Esophagus (tissue), 2 donors: ENCODE results near the gene TSPYL1. TPM values are rescaled to one million over a fixed set of nuclear protein-coding genes. Genes with fewer than 3 reads are reported as not detected.
A peak's percentile ranks its signal among the peaks of the same experiment; 100 is the strongest.

Source experiments
- H3K27ac ChIP-seq, 2 donors: one replicate each; pipeline ENCODE4 v1.5.1; 2013; ENCODE audit warnings: low read depth in 2 of 2, mild to moderate bottlenecking in 2 of 2, inconsistent platforms in 1 of 2, low read length in 1 of 2, moderate library complexity in 1 of 2
- H3K27me3 ChIP-seq, 2 donors: one replicate each; pipeline ENCODE4 v1.6.1; 2013; ENCODE audit warnings: low read length in 2 of 2, control low read depth in 1 of 2, mild to moderate bottlenecking in 1 of 2; ENCODE audit not compliant: insufficient read depth in 2 of 2, control insufficient read depth in 1 of 2
- H3K36me3 ChIP-seq, 2 donors: one replicate each; pipeline ENCODE4 v1.6.1; 2013; ENCODE audit warnings: low read length in 1 of 2; ENCODE audit not compliant: control insufficient read depth in 2 of 2, insufficient read depth in 2 of 2
- H3K4me1 ChIP-seq, 2 donors: one replicate each; pipeline ENCODE4 v1.6.1; 2013; ENCODE audit warnings: low read length in 1 of 2; ENCODE audit not compliant: control insufficient read depth in 2 of 2, insufficient read depth in 2 of 2
- H3K4me3 ChIP-seq, 2 donors: one replicate each; pipeline ENCODE4 v1.5.1; 2013; ENCODE audit warnings: low read length in 2 of 2, mild to moderate bottlenecking in 2 of 2, low read depth in 1 of 2, moderate library complexity in 1 of 2
- H3K9me3 ChIP-seq, 2 donors: one replicate each; pipeline ENCODE4 v1.6.1; 2013; ENCODE audit warnings: mild to moderate bottlenecking in 2 of 2, low read depth in 1 of 2, low read length in 1 of 2, moderate library complexity in 1 of 2; ENCODE audit not compliant: control insufficient read depth in 2 of 2, insufficient read depth in 1 of 2
- WGBS, 2 donors: extraction: QIAGEN DNeasy Blood & Tissue Kit; methylation state at CpG; one replicate each; pipeline ENCODE4 v1.1.7; 2013; 5-methylcytosine and 5-hydroxymethylcytosine counted together
- polyA plus RNA-seq, 2 donors: library from polyadenylated mRNA; stranded (reverse); fragments of 200-250 nt; gene quantifications; one replicate each; pipeline ENCODE4 v1.2.3, GENCODE V29; 2013
- donor health status: healthy with polysubstance abuse.
- donor health status: Bipolar disorder and iron deficiency.

TSPYL1 gene
- polyA plus RNA-seq, 2 donors, result 11.9 to 24.3 TPM

DNA sequence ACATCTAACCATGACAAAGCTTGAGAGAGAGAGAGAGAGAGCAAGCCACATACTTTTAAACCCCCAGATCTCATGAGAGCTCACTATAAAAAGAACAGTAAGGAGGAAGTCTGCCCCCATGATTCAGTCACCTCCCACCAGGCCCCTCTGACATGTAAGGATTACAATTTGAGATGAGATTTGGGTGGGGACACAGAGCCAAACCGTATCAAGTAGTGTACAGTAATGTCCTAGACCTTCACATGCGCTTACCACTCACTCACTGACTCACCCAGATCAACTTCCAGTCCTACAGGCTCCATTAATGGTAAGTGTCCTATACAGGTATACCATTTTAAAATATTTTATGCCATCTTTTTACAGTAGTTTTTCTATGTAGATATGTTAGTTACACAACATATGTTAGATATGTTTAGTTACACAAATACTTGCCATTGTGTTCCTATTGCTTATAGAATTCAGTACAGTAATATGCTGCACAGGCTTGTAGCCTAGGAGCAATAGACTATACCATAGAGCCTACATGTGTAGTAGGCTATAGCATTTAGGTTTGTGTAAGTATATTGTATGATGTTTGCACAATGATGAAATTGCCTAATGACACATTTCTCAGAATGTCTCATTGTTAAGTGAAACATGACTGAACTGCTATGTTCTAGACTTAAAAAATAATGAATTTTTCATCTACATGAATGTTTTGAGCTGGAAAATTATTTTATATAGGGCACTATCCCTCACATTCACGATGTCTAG is 11.7 kb downstream of the TSPYL1 start:
- Histone ChIP-seq H3K27ac (peak overlapping the region in 1 of 2 donors; percentile 30), H3K4me1 (peaks cover 2 to 13% of the 10 kb centered on the region in 2 donors), H3K4me3 (no peak overlapping the region), H3K9me3 (no peaks in the 10 kb centered on the region), H3K27me3 (no peaks in the 10 kb centered on the region), H3K36me3 (peaks cover 0 to 3% of the 10 kb centered on the region in 2 donors)
- 44 to 51% methylated on average over 3 of the region's 3 CpGs for WGBS, 2 donors

DNA sequence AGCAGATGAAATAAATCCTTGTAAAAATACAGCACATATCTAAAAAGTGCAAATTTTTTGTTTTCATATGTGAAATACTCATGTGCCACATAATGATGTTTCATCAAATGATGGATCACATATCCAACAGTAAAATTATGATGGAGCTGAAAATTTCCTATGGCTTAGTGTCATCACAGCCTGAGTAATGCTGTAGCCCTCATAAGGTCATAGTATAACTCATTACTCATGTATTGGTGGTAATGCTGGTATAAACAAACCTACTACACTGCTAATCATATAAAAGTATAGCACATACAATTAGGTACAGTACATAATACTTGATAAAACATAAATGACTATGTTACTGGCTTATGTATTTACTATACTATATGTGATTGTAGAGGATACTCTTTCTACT is 12.9 kb downstream of the TSPYL1 start:
- H3K4me1 ChIP-seq, result peaks cover 2 to 13% of the 10 kb centered on the region in 2 donors
- H3K4me3 ChIP-seq, result no peak overlapping the region

DNA sequence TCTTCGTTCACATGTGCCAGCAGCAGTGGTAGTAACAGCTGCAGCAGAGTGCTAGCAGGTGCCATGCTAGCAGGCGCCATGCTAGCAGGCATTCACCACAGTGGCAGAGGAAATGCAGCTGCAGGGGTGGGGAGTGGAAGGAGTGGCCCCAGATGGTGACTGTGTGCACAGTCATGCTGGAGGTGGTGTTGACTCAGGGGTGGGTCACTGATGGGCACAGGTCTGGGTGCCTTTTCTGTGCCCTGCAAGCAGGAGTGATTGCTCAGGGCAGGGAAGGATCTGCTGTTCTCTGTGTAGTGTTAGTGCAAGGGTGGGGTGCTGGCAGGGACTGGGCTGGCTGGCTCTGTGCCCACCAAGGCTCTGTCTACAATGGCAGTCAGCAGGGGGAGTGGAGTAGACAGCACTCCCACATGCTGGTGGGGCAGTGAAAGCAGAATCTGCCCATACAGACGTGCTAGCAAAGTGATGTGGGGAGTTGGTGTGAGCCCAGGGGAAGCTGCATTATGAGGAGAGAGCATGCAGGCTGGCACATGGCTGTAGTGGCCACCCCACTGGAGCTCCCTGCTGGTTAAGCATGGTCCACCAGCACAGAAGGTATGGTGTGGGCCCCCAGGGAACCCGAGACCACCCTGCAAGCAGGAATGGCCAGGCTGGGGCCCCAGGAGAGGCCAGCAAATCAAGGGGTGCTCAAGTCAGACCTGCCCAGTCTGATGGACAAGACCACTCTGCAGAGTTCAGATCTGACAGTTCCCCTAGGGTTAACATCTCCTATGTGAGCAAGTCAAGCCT is 14.5 kb downstream of the TSPYL1 start:
- WGBS, 2 donors, result 81 to 88% methylated on average over 4 of the region's 4 CpGs
- Histone ChIP-seq H3K9me3 (no peaks in the 10 kb centered on the region), H3K36me3 (peaks cover 0 to 3% of the 10 kb centered on the region in 2 donors), H3K4me3 (no peak overlapping the region), H3K27me3 (no peaks in the 10 kb centered on the region), H3K4me1 (peaks cover 2 to 13% of the 10 kb centered on the region in 2 donors), H3K27ac (peak overlapping the region; percentile 2 to 15)

More for the DNA sequence above, 12.9 kb downstream of the TSPYL1 start:
- Histone ChIP-seq H3K27me3 (no peaks in the 10 kb centered on the region), H3K36me3 (peaks cover 0 to 3% of the 10 kb centered on the region in 2 donors), H3K27ac (no peak overlapping the region), H3K9me3 (no peaks in the 10 kb centered on the region)

DNA sequence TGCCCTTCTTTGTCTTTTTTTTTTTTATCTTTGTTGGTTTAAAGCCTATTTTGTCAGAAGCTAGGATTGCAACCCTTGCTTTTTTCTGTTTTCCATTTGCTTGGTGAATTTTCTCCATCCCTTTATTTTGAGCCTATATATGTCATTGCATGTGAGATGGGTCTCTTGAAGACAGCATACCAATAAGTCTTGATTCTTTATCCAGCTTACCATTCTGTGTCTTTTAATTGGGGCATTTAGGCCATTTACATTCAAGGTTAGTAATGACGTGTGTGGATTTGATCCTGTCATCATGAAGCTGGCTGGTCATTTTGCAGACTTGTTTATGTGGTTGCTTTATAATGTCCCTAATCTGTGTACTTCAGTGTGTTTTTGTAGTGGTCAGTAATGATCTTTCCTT is 16.4 kb downstream of the TSPYL1 start:
- peaks cover 2 to 13% of the 10 kb centered on the region in 2 donors for H3K4me1 ChIP-seq
- no peaks in the 10 kb centered on the region for H3K9me3 ChIP-seq
- WGBS, 2 donors, result 91 to 95% methylated on average over 1 of the region's 1 CpG
- H3K27me3 ChIP-seq, result no peaks in the 10 kb centered on the region
- H3K27ac ChIP-seq, result no peak overlapping the region
- no peak overlapping the region for H3K4me3 ChIP-seq
- peaks cover 0 to 3% of the 10 kb centered on the region in 2 donors for H3K36me3 ChIP-seq

DNA sequence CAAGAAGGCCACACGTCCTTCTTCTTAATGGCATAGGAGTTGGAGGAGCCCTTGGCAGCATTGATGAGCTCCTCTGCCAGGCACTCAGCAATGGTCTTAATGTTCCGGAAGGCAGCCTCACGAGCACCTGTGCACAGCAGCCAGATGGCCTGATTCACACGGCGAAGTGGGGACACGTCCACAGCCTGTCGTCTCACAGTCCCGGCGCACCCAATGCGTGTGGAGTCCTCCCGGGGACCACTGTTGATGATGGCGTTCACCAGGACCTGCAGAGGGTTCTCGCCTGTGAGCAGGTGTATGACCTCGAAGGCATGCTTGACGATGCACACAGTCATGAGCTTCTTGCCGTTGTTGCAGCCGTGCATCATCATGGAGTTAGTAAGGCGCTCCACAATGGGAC is 21.2 kb downstream of the TSPYL1 start:
- Histone ChIP-seq H3K27ac (no peak overlapping the region), H3K36me3 (no peaks in the 10 kb centered on the region), H3K9me3 (no peaks in the 10 kb centered on the region), H3K27me3 (no peaks in the 10 kb centered on the region), H3K4me3 (no peak overlapping the region), H3K4me1 (no peaks in the 10 kb centered on the region)
- WGBS, 2 donors, result 94 to 97% methylated on average over 18 of the region's 18 CpGs

DNA sequence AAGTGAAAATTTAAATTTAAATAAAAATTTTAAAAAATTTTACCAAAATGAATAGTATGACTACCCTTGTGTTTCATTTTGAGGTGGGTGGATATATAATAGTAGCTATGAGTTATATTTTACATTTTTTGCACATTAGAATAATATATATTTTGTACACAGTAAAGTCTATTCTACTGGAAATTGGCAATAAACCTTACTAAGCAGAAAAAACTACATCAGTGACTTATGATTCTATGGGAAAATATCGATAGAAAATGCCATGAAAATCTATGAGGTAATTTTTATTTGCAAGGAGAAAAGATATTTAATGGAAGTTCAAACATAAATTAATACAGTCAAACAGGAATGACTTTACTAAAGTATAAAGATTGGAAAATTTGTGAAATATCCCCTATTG is 23.0 kb downstream of the TSPYL1 start:
- H3K27me3 ChIP-seq, result no peaks in the 10 kb centered on the region

DNA sequence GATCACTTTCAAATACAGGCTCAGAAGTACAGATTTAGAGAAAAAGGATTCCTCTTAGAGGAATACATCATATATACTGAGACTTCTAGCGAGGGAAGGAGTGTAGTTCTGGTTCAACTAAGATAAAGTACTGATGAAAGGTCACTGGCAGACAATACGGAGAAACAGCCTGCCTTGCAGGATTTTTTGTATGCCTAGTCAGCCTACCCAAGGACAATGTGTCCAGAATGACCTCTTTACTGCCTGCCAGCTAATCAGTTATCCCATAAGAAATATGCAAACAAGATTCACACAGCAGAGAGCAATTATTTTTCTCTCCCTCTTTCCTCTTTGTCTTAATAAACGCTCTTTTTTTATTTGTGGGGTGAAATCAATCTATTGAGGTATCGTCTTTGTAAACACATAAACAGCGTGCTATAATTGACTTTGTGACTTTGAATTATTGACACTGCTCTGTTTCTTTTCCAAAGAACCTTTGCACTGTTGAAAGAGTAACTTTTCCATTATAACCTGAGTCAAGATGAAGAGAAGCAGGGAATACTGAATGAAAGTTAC is 24.4 kb downstream of the TSPYL1 start:
- Histone ChIP-seq H3K27ac (no peak overlapping the region), H3K4me3 (no peak overlapping the region), H3K36me3 (peaks cover 0 to 3% of the 10 kb centered on the region in 2 donors), H3K4me1 (peaks cover 14 to 17% of the 10 kb centered on the region in 2 donors), H3K9me3 (no peaks in the 10 kb centered on the region), H3K27me3 (no peaks in the 10 kb centered on the region)
- WGBS, 2 donors, result 44 to 45% methylated on average over 5 of the region's 5 CpGs

More for the DNA sequence above, 23.0 kb downstream of the TSPYL1 start:
- no peaks in the 10 kb centered on the region for H3K9me3 ChIP-seq
- H3K4me3 ChIP-seq, result no peak overlapping the region
- no peak overlapping the region for H3K27ac ChIP-seq
- peaks cover 8 to 11% of the 10 kb centered on the region in 2 donors for H3K4me1 ChIP-seq
- 93 to 99% methylated on average over 1 of the region's 1 CpG for WGBS, 2 donors
- no peaks in the 10 kb centered on the region for H3K36me3 ChIP-seq

DNA sequence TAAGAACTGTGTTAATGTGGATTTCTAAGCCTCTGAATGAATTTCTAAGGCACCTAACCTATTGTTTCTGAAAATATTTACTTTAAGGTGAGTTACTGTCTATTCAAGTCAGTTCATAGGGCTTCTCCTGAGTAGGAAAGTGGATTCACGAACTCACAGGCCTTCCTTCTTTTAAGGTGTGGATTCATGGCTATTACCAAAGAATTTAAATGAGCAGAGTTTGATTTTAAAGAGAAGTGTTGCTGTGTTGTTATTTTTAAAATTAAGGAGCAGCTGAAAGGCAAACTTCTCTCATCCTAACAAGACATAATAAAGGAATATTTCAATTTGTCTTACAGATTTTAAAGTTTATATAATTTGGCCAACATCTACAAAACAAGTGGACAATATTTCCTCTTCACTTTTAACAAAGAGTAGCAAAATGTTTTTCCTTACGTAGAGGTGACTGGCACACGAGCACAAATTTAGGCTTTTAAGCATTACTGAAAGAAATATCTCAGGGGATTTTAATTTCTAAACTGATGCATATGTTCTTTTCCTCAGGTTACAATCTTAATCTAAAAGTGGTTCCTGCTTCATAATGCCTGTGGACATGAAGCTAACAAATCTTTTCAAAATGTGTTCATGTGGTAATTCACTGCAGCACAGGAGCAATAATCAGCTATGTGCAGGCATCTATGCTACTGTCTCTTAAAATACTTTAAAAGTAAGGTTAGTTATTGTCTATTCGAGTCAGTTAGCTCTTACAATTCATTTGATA is 25.3 kb downstream of the TSPYL1 start:
- H3K36me3 ChIP-seq, result peaks cover 0 to 3% of the 10 kb centered on the region in 2 donors
- no peaks in the 10 kb centered on the region for H3K9me3 ChIP-seq
- 8 to 12% methylated on average over 4 of the region's 4 CpGs for WGBS, 2 donors
- peaks cover 14 to 17% of the 10 kb centered on the region in 2 donors for H3K4me1 ChIP-seq
- H3K27ac ChIP-seq, result peak overlapping the region in 1 of 2 donors; percentile 62
- peak overlapping the region; percentile 86 to 97 for H3K4me3 ChIP-seq
- H3K27me3 ChIP-seq, result no peaks in the 10 kb centered on the region
